Astrocyte (in vitro differentiated cells and primary cell): ENCODE measurements around the gene BCL7C. TPM values are rescaled to one million over a fixed set of nuclear protein-coding genes. Genes with fewer than 3 reads are reported as not detected.

Experiments
- DNase-seq: peaks from one replicate; pipeline ENCODE4 v3.0.0-alpha.2; 2010; ENCODE audit warnings: low read depth
- FAIRE-seq: peaks from 2 replicates; lab custom pipeline; 2011; peaks lifted over from hg19 to GRCh38; lab: Jason Lieb, UNC
- H2AFZ ChIP-seq: 2 replicates; pipeline ENCODE4 v1.6.0; 2012; ENCODE audit warnings: low read depth, low read length, inconsistent platforms
- H3K27ac ChIP-seq: 2 replicates; pipeline ENCODE4 v1.5.1; 2011; ENCODE audit warnings: low read depth, low read length, inconsistent platforms
- H3K27me3 ChIP-seq: 2 replicates; pipeline ENCODE4 v1.6.0; 2011; ENCODE audit warnings: low read length, inconsistent platforms; ENCODE audit not compliant: insufficient read depth
- H3K36me3 ChIP-seq: 2 replicates; pipeline ENCODE4 v1.5.1; 2011; ENCODE audit warnings: low read length, inconsistent platforms; ENCODE audit not compliant: insufficient read depth
- H3K4me1 ChIP-seq: 2 replicates; pipeline ENCODE4 v1.5.1; 2011; ENCODE audit warnings: low read length, inconsistent platforms; ENCODE audit not compliant: insufficient read depth
- H3K4me2 ChIP-seq: 2 replicates; pipeline ENCODE4 v1.6.0; 2012; ENCODE audit warnings: low read length, inconsistent platforms
- H3K4me3 ChIP-seq: 2 replicates; pipeline ENCODE4 v1.5.1; 2011; ENCODE audit warnings: low read depth, mild to moderate bottlenecking, low read length, inconsistent platforms; ENCODE audit not compliant: insufficient read depth
- H3K79me2 ChIP-seq: 2 replicates; pipeline ENCODE4 v1.6.0; 2012; ENCODE audit warnings: mild to moderate bottlenecking, low read length, inconsistent platforms; ENCODE audit not compliant: insufficient read depth
- H3K9ac ChIP-seq: 2 replicates; pipeline ENCODE4 v1.6.0; 2012; ENCODE audit warnings: mild to moderate bottlenecking, low read length, inconsistent platforms
- H3K9me3 ChIP-seq: 2 replicates; pipeline ENCODE4 v1.5.1; 2012; ENCODE audit warnings: low read depth, mild to moderate bottlenecking, low read length, inconsistent platforms; ENCODE audit not compliant: insufficient read depth
- H4K20me1 ChIP-seq: 2 replicates; pipeline ENCODE4 v1.6.0; 2012; ENCODE audit warnings: low read length, inconsistent platforms; ENCODE audit not compliant: insufficient read depth
- H3K27ac Mint-ChIP-seq: one replicate; pipeline ENCODE4 v1.8.0; 2021; ENCODE audit warnings: mild to moderate bottlenecking, mixed read lengths; ENCODE audit not compliant: unreplicated experiment
- H3K27me3 Mint-ChIP-seq: one replicate; pipeline ENCODE4 v1.8.0; 2021; ENCODE audit warnings: low read depth, mixed read lengths; ENCODE audit not compliant: unreplicated experiment
- H3K36me3 Mint-ChIP-seq: one replicate; pipeline ENCODE4 v1.8.0; 2021; ENCODE audit warnings: low read depth, mixed read lengths; ENCODE audit not compliant: unreplicated experiment
- H3K4me1 Mint-ChIP-seq: one replicate; pipeline ENCODE4 v1.8.0; 2021; ENCODE audit warnings: low read depth, mixed read lengths; ENCODE audit not compliant: unreplicated experiment
- H3K4me3 Mint-ChIP-seq: one replicate; pipeline ENCODE4 v1.8.0; 2021; ENCODE audit warnings: mild to moderate bottlenecking, moderate library complexity, mixed read lengths; ENCODE audit not compliant: unreplicated experiment
- H3K9me3 Mint-ChIP-seq: one replicate; pipeline ENCODE4 v1.8.0; 2021; ENCODE audit warnings: mild to moderate bottlenecking, mixed read lengths; ENCODE audit not compliant: unreplicated experiment
- CTCF ChIP-seq: IDR thresholded peaks from 2 replicates; pipeline ENCODE4 v1.5.1; 2011; ENCODE audit warnings: low read depth, mild to moderate bottlenecking, inconsistent platforms, low read length, moderate library complexity; ENCODE audit not compliant: insufficient read depth
- EZH2 ChIP-seq: IDR thresholded peaks from 2 replicates; pipeline ENCODE4 v1.6.1; 2012; ENCODE audit warnings: mild to moderate bottlenecking, low read length, inconsistent platforms; ENCODE audit not compliant: insufficient read depth
- total RNA-seq: library from RNA; stranded (reverse); gene quantifications from 2 replicates; pipeline ENCODE4 v1.2.1, GENCODE V29; 2021

Gene BCL7C
- total RNA-seq, 1 donor from 2014 or later: 40.7 TPM

GRCh38 chr16:30850246-30850645, 43.6 kb downstream of the BCL7C start:
- Histone ChIP-seq H2AFZ (no peak overlapping the region), H3K4me1 (no peaks in the 10 kb centered on the region), H3K9ac (no peak overlapping the region), H3K4me3 (no peak overlapping the region), H3K27ac (no peak overlapping the region), H3K36me3 (peaks cover 3% of the 10 kb centered on the region), H3K79me2 (no peaks in the 10 kb centered on the region), H3K27me3 (no peaks in the 10 kb centered on the region), H4K20me1 (no peaks in the 10 kb centered on the region), H3K4me2 (no peak overlapping the region), H3K9me3 (no peaks in the 10 kb centered on the region)
- H3K27ac Mint-ChIP-seq: no peak overlapping the region
- no peak for TF ChIP-seq EZH2
- TF ChIP-seq CTCF: no peak
- H3K4me1 Mint-ChIP-seq: no peaks in the 10 kb centered on the region
- no peak overlapping the region for H3K4me3 Mint-ChIP-seq
- no peaks in the 10 kb centered on the region for H3K27me3 Mint-ChIP-seq
- FAIRE-seq: no peak
- peaks cover 2% of the 10 kb centered on the region for H3K36me3 Mint-ChIP-seq
- H3K9me3 Mint-ChIP-seq: no peaks in the 10 kb centered on the region
- no peak for DNase-seq

- Histone ChIP-seq H3K9me3 (no peaks in the 10 kb centered on the region), H3K27me3 (no peaks in the 10 kb centered on the region), H3K4me3 (no peak overlapping the region), H4K20me1 (no peaks in the 10 kb centered on the region), H3K4me1 (no peaks in the 10 kb centered on the region), H3K27ac (no peak overlapping the region), H3K36me3 (no peaks in the 10 kb centered on the region), H3K79me2 (no peaks in the 10 kb centered on the region), H2AFZ (no peak overlapping the region), H3K4me2 (no peak overlapping the region), H3K9ac (no peak overlapping the region)
- Mint-ChIP-seq H3K4me1 (peaks cover 9% of the 10 kb centered on the region), H3K9me3 (peaks cover 2% of the 10 kb centered on the region), H3K27ac (no peak overlapping the region), H3K36me3 (no peaks in the 10 kb centered on the region), H3K4me3 (no peak overlapping the region), H3K27me3 (no peaks in the 10 kb centered on the region)
- DNase-seq: no peak
- TF ChIP-seq EZH2 (no peak), CTCF (no peak)
- FAIRE-seq: no peak
Measured at GRCh38 chr16:30846649-30847402, 47.1 kb downstream of the BCL7C start.
